DMS53 treated with DMSO at 0.1 percent for 48 hours (cell line): ENCODE results near the gene KCTD10.
"Not testable (repeated sequence)": the region's sequence is repeated elsewhere in the genome, so short reads cannot be mapped to it uniquely, and the experiment has no call there.

Experiments used
- DNase-seq: peaks from one replicate; lab custom pipeline; 2025; ENCODE audit not compliant: unreplicated experiment; lab: John Stamatoyannopoulos, UW

KCTD10 gene

GRCh38 chr12:109449845-109450532, 27.1 kb downstream of the KCTD10 start:
- no peak for DNase-seq

GRCh38 chr12:109448707-109449390, 28.3 kb downstream of the KCTD10 start:
- no peak for DNase-seq

- no peak for DNase-seq
These were observed 28.8 kb downstream of the KCTD10 start for GRCh38 chr12:109448272-109448671.

DNA sequence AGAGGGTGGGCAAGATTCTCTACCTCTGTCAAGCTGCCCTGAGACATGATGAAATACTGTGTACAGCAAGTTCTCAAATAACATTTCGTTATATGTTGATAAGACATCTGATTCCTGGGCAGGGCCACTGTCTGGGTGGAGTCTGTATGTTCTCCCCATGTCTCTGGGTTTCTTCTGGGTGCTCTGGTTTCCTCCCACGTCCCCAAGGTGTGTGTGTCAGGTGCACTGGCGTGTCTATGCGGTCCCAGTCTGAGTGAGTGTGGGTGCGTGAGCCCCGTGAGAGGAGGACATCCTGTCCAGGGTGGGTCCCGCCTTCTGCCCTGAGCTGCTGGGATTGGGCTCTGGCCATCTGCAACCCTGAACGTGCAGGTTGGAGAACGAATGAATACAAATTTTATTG, 29.6 kb downstream of the KCTD10 start:
- no peak for DNase-seq

DNA sequence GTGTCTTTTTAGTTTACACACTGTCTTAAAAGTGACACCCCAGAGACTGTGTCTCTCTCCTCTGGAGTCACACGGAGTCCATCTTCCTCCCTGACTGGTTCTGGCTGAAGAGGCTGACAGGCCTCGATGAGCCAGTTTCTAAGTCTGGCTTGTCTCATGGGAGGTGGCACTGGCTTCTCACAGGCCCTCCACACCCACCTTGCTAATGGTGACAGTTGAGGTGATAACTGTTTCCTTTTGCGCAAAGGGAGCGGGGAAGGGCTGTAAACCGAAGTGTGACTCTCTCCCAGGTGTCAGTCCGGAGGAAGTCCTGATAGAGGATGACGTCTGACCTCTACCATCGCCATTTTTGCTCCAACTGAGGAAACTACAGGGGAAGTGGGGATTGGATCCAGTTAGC, 30.2 kb downstream of the KCTD10 start:
- no peak for DNase-seq

- no peak for DNase-seq
These were observed 31.9 kb downstream of the KCTD10 start for GRCh38 chr12:109445191-109445609.

- no peak for DNase-seq
These were observed 32.8 kb downstream of the KCTD10 start for GRCh38 chr12:109444259-109444658.

DNA sequence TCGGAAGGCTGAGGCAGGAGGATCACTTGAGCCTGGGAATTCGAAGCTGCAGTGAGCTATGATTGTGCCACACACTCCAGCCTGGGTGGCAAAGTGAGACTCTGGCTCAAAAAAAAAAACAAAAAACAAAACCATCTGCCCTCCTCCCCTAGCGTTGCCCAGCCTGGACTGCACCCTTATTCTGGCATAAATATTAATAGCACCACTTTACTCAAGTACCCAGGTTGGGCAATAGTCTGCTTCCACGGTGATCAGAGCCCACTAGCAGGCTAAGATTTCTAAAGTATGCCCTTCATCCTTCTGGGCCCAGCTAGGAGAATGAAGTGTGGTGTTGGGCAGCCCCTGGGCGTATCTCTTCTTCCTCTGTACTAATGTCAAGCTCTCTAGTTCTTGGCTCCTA, 33.3 kb downstream of the KCTD10 start:
- no peak for DNase-seq

- no peak for DNase-seq
These were observed 36.1 kb downstream of the KCTD10 start for GRCh38 chr12:109440851-109441490.

- not testable (repeated sequence) for DNase-seq
These were observed 37.1 kb downstream of the KCTD10 start for GRCh38 chr12:109439951-109440350.

- no peak for DNase-seq
These were observed 37.9 kb downstream of the KCTD10 start for GRCh38 chr12:109439181-109439580.

DNA sequence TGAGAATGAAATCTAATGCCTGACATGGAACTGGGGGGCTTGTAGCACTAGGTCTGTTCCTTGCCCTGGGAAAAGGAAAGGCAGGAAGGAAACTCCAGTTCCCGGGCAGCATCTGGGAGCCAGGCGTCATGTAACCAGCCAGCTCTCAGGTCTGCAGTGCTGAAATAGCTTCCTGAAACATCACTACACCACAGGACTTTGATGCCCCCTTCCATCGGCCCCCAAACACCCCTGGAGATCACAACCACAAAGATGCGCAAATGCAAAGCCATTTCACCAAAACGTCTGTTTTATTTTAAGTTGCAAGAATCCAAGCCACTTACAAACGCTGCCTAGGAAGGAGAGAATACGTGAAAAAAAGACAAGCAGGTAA, 40.9 kb downstream of the KCTD10 start:
- DNase-seq, result no peak

DNA sequence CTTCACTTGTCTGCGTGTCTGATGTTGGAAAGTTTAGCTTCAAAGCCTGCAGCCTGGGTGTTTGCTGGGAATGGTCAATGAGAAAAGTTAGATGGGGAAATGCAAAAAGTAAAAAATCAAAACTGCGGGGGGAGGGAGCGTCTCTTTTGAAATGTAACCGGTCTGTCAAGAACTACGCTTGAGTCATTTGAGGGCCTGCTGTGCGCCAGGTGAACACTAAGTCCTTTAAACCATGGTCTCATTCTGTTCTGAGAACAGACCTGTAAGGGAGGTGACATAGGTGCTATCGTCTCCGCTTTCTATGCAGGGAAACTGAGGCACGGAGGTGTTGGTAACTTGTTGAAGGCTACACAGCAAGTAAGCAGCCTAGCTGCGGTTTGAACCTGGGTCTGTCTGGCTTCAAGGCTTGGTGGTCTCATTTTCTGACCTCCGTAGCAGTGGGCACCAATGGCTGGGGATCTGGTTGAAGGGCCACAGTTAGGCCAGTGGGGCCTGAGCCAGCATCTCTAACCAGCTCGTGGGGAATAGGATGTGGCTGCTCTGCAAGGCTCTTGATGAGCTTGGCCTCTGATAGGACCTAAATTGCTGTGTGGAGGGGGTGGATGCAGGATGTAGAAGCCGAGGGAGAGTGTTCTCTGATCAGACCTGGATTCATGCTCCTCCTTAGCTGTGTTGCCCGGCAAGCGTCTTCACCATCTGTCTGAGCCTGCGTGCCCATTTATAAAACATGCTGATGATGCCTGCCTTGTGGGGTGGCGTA, 41.5 kb downstream of the KCTD10 start:
- no peak for DNase-seq

GRCh38 chr12:109434582-109434981, 42.5 kb downstream of the KCTD10 start:
- no peak for DNase-seq

- DNase-seq, result peak; percentile 1
These were observed 43.5 kb downstream of the KCTD10 start for GRCh38 chr12:109433618-109434017.

DNA sequence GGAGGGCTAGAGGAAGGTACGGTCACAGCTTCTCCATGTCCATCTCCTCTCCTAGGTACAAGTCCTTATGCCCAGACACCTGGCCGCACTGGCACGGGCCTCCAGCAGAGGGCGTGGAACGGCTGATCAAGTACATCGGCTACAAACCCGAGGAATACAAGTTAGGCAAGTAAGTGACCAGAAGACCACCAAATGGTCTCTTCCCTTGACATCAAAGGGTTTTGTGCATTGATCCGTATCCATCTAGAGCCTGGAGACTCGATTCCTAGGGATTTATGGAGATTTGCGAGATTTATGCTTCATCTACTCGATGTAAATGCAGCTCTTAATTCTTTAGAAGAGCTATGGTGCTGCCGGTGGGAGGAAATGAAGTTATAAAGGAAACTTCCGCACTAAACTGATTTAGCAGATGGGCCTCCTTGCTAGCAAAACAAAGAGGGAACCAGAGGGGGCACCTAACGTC, 44.2 kb downstream of the KCTD10 start:
- peak; percentile 86 for DNase-seq

GRCh38 chr12:109432431-109432830, 44.7 kb downstream of the KCTD10 start:
- DNase-seq, result no peak

GRCh38 chr12:109430244-109430643, 46.9 kb downstream of the KCTD10 start:
- no peak for DNase-seq

GRCh38 chr12:109428804-109429203, 48.3 kb downstream of the KCTD10 start:
- DNase-seq, result not testable (repeated sequence)

- DNase-seq, result peak; percentile 81
These were observed 49.0 kb downstream of the KCTD10 start for GRCh38 chr12:109428037-109428629.

- DNase-seq, result no peak
These were observed 53.7 kb downstream of the KCTD10 start for GRCh38 chr12:109423392-109423791.
